Measurements from ENCODE around the gene UQCC3. TPM values are rescaled to one million over a fixed set of nuclear protein-coding genes. Genes with fewer than 3 reads are reported as not detected.

UQCC3 gene
- polyA plus RNA-seq, 4 donors, result 7.3 to 12.8 (median 8.0) TPM

DNA sequence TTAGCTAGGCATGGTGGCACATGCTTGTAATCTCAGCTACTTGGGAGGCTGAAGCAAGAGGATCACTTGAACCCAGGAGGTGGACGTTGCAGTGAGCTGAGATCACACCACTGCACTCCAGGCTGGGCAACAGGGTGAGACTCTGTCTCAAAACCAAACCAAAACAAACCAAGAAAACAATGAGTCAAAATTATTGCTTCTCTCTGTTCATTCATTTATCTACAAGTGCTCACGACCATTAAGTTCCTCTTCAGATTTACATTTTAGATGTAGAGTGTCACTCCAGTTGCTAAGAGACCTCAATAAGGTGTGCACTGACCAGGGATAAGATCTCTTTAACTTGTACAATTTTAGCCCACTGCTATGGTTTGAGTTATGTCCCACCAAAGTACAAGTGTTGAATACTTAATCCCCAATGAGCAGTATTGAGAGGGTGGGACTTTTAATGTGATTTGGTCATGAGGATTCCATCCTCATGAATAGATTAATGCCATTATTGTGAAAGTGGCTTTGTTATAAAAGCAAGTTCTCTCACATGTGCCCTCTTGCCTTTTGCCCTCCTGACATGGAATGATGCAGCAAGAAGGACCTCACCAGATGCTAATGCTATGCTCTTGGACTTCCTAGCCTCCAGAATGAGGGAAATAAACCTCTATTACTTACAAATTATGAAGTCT lies 48.0 kb downstream of the UQCC3 start:
- no peak for DNase-seq (ENCODE audit: low read depth in 4 of 4, low spot score in 3 of 4)

DNA sequence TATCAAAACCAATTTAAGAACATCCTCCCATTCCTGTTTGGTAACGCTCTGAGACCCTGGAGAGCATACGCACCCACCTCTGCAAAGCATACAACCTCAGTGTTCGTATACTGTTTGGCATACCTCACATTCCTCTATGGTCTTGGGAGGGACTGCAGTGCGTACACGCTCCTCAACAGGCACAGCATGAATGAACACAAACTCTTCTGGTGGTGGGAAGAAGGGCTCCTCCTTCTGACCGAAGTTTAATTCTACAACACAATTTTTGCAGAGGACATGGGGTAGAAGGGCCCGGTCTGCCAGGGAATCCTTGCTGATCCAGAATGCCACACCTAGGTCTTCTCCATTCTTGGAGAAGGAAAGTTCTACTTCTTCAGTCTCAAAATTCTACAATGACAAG lies 50.5 kb downstream of the UQCC3 start:
- no peak for DNase-seq (ENCODE audit: low read depth in 4 of 4, low spot score in 3 of 4)

Other genes starting within 250 kb of the UQCC3 start
- gene AHNAK, start 124.9 kb upstream of the UQCC3 start, polyA plus RNA-seq (ENCODE audit: insufficient read length in 4 of 4), result 100 to 1,000 TPM; 186 to 212 (median 195) TPM
- 1,000 to 10,000 TPM; 2,211 to 2,243 (median 2,224) TPM for gene EEF1G, start 97.8 kb upstream of the UQCC3 start, polyA plus RNA-seq (ENCODE audit: insufficient read length in 4 of 4)
- 10 to 100 TPM; 22.2 to 25.5 (median 23.7) TPM for gene TUT1, start 80.2 kb upstream of the UQCC3 start, polyA plus RNA-seq (ENCODE audit: insufficient read length in 4 of 4)
- gene MTA2, start 69.8 kb upstream of the UQCC3 start, polyA plus RNA-seq (ENCODE audit: insufficient read length in 4 of 4), result 10 to 100 TPM; 90.8 to 99.5 (median 93.4) TPM
- 10 to 100 TPM; 27.9 to 40.2 (median 36.0) TPM for gene EML3, start 58.9 kb upstream of the UQCC3 start, polyA plus RNA-seq (ENCODE audit: insufficient read length in 4 of 4)
- gene ROM1, start 58.4 kb upstream of the UQCC3 start, polyA plus RNA-seq (ENCODE audit: insufficient read length in 4 of 4), result 1 to 10 TPM; 3.0 to 3.5 (median 3.4) TPM
- gene B3GAT3, start 49.7 kb upstream of the UQCC3 start, polyA plus RNA-seq (ENCODE audit: insufficient read length in 4 of 4), result 10 to 100 TPM; 28.7 to 43.6 (median 32.6) TPM
- gene GANAB, start 25.1 kb upstream of the UQCC3 start, polyA plus RNA-seq (ENCODE audit: insufficient read length in 4 of 4), result 100 to 1,000 TPM; 387 to 413 (median 398) TPM
- gene INTS5, start 18.4 kb upstream of the UQCC3 start, polyA plus RNA-seq (ENCODE audit: insufficient read length in 4 of 4), result 10 to 100 TPM; 19.9 to 23.8 (median 20.8) TPM
- gene C11orf98, start 6.5 kb upstream of the UQCC3 start, polyA plus RNA-seq (ENCODE audit: insufficient read length in 4 of 4), result 10 to 100 TPM; 54.5 to 63.6 (median 61.6) TPM
- 1 to 10 TPM; 3.8 to 7.5 (median 4.9) TPM for gene CSKMT, start 6.4 kb upstream of the UQCC3 start, polyA plus RNA-seq (ENCODE audit: insufficient read length in 4 of 4)
- gene LBHD1, start 594 bp downstream of the UQCC3 start, polyA plus RNA-seq (ENCODE audit: insufficient read length in 4 of 4), result 1 to 10 TPM; 3.3 to 8.6 (median 7.8) TPM
- 100 to 1,000 TPM; 147 to 179 (median 149) TPM for gene UBXN1, start 7.4 kb downstream of the UQCC3 start, polyA plus RNA-seq (ENCODE audit: insufficient read length in 4 of 4)
- gene LRRN4CL, start 17.9 kb downstream of the UQCC3 start, polyA plus RNA-seq (ENCODE audit: insufficient read length in 4 of 4), result 1 to 10 TPM in 2 of 4 donors, under 1 TPM in 2; 0.91 to 1.5 (median 1.1) TPM
- gene BSCL2, start 35.8 kb downstream of the UQCC3 start, polyA plus RNA-seq (ENCODE audit: insufficient read length in 4 of 4), result 10 to 100 TPM; 60.3 to 69.8 (median 68.3) TPM
- 1 to 10 TPM; 1.4 to 2.4 (median 1.9) TPM for gene GNG3, start 36.0 kb downstream of the UQCC3 start, polyA plus RNA-seq (ENCODE audit: insufficient read length in 4 of 4)
- gene HNRNPUL2, start 55.8 kb downstream of the UQCC3 start, polyA plus RNA-seq (ENCODE audit: insufficient read length in 4 of 4), result 10 to 100 TPM; 78.0 to 87.0 (median 84.2) TPM
- gene TTC9C, start 56.8 kb downstream of the UQCC3 start, polyA plus RNA-seq (ENCODE audit: insufficient read length in 4 of 4), result 10 to 100 TPM; 35.6 to 44.1 (median 42.3) TPM
- gene ZBTB3, start 82.5 kb downstream of the UQCC3 start, polyA plus RNA-seq (ENCODE audit: insufficient read length in 4 of 4), result 1 to 10 TPM; 6.5 to 8.4 (median 7.2) TPM
- 100 to 1,000 TPM; 147 to 159 (median 148) TPM for gene POLR2G, start 89.9 kb downstream of the UQCC3 start, polyA plus RNA-seq (ENCODE audit: insufficient read length in 4 of 4)
- 10 to 100 TPM; 24.9 to 30.9 (median 28.4) TPM for gene TAF6L, start 99.7 kb downstream of the UQCC3 start, polyA plus RNA-seq (ENCODE audit: insufficient read length in 4 of 4)
- 10 to 100 TPM; 64.6 to 72.9 (median 68.3) TPM for gene TMEM179B, start 115.7 kb downstream of the UQCC3 start, polyA plus RNA-seq (ENCODE audit: insufficient read length in 4 of 4)
- 10 to 100 TPM; 22.3 to 31.0 (median 25.5) TPM for gene TMEM223, start 120.3 kb downstream of the UQCC3 start, polyA plus RNA-seq (ENCODE audit: insufficient read length in 4 of 4)
- gene NXF1, start 133.8 kb downstream of the UQCC3 start, polyA plus RNA-seq (ENCODE audit: insufficient read length in 4 of 4), result 100 to 1,000 TPM; 113 to 129 (median 123) TPM
- 10 to 100 TPM; 53.5 to 60.8 (median 57.8) TPM for gene STX5, start 160.4 kb downstream of the UQCC3 start, polyA plus RNA-seq (ENCODE audit: insufficient read length in 4 of 4)
- under 1 TPM in 1 of 4 donors, not detected in 3; 0.17 TPM for gene TEX54, start 161.2 kb downstream of the UQCC3 start, polyA plus RNA-seq (ENCODE audit: insufficient read length in 4 of 4)
- 10 to 100 TPM; 35.4 to 40.9 (median 38.7) TPM for gene WDR74, start 167.9 kb downstream of the UQCC3 start, polyA plus RNA-seq (ENCODE audit: insufficient read length in 4 of 4)
- gene SLC3A2, start 209.2 kb downstream of the UQCC3 start, polyA plus RNA-seq (ENCODE audit: insufficient read length in 4 of 4), result 100 to 1,000 TPM; 182 to 190 (median 189) TPM
- under 1 TPM; 0.07 to 0.13 (median 0.09) TPM for gene CHRM1, start 249.7 kb downstream of the UQCC3 start, polyA plus RNA-seq (ENCODE audit: insufficient read length in 4 of 4)

Data from right renal pelvis (tissue), 4 donors.